Neural crest cell (in vitro differentiated cells): ENCODE data around the gene GRIFIN. TPM values are rescaled to one million over a fixed set of nuclear protein-coding genes. Genes with fewer than 3 reads are reported as not detected.

ENCODE experiments used
- DNase-seq: peaks from one replicate; pipeline ENCODE4 v3.0.0; 2021; ENCODE audit warnings: low read depth, mixed read lengths, low spot score
- H3K27ac Mint-ChIP-seq: one replicate; pipeline ENCODE4 v1.8.0; 2021; ENCODE audit warnings: mild to moderate bottlenecking, mixed read lengths; ENCODE audit not compliant: unreplicated experiment
- H3K27me3 Mint-ChIP-seq: 2 replicates; pipeline ENCODE4 v1.8.0; 2021; ENCODE audit warnings: low read depth, mild to moderate bottlenecking, mixed read lengths
- H3K36me3 Mint-ChIP-seq: 2 replicates; pipeline ENCODE4 v1.8.0; 2021; ENCODE audit warnings: low read depth, mild to moderate bottlenecking, mixed read lengths
- H3K4me1 Mint-ChIP-seq: 2 replicates; pipeline ENCODE4 v1.8.0; 2021; ENCODE audit warnings: mixed read lengths
- H3K4me3 Mint-ChIP-seq: one replicate; pipeline ENCODE4 v1.8.0; 2021; ENCODE audit warnings: mild to moderate bottlenecking, mixed read lengths
- H3K9me3 Mint-ChIP-seq: 2 replicates; pipeline ENCODE4 v1.8.0; 2021; ENCODE audit warnings: mixed read lengths
- total RNA-seq: library from RNA; stranded (reverse); gene quantifications from 2 replicates; pipeline ENCODE4 v1.2.1, GENCODE V29; 2021
- TF ChIP-seq, protein P1 (sequence below): fragments of 200-600 bp; sonication (generic); conservative IDR thresholded peaks from 2 replicates; pipeline ENCODE4 v1.5.0; 2021; ENCODE audit warnings: antibody characterized with exemption, mild to moderate bottlenecking

Gene GRIFIN
- total RNA-seq, 1 donor from 2014 or later = not detected

GRCh38 chr7:2481195-2481594 lies 5.0 kb upstream of the GRIFIN start:
- peaks cover 7% of the 10 kb centered on the region for H3K27me3 Mint-ChIP-seq
- H3K27ac Mint-ChIP-seq = no peak overlapping the region

GRCh38 chr7:2480070-2480408 lies 3.8 kb upstream of the GRIFIN start:
- H3K4me1 Mint-ChIP-seq = peaks cover 6% of the 10 kb centered on the region
- TF ChIP-seq, protein P1, sequence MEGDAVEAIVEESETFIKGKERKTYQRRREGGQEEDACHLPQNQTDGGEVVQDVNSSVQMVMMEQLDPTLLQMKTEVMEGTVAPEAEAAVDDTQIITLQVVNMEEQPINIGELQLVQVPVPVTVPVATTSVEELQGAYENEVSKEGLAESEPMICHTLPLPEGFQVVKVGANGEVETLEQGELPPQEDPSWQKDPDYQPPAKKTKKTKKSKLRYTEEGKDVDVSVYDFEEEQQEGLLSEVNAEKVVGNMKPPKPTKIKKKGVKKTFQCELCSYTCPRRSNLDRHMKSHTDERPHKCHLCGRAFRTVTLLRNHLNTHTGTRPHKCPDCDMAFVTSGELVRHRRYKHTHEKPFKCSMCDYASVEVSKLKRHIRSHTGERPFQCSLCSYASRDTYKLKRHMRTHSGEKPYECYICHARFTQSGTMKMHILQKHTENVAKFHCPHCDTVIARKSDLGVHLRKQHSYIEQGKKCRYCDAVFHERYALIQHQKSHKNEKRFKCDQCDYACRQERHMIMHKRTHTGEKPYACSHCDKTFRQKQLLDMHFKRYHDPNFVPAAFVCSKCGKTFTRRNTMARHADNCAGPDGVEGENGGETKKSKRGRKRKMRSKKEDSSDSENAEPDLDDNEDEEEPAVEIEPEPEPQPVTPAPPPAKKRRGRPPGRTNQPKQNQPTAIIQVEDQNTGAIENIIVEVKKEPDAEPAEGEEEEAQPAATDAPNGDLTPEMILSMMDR = no peak
- no peak overlapping the region for H3K4me3 Mint-ChIP-seq
- no peaks in the 10 kb centered on the region for H3K9me3 Mint-ChIP-seq
- H3K27me3 Mint-ChIP-seq = peaks cover 7% of the 10 kb centered on the region
- no peak for DNase-seq
- H3K36me3 Mint-ChIP-seq = no peaks in the 10 kb centered on the region
- H3K27ac Mint-ChIP-seq = no peak overlapping the region

More at GRCh38 chr7:2481195-2481594, 5.0 kb upstream of the GRIFIN start:
- Mint-ChIP-seq H3K36me3 (no peaks in the 10 kb centered on the region), H3K9me3 (no peaks in the 10 kb centered on the region), H3K4me1 (peaks cover 7% of the 10 kb centered on the region), H3K4me3 (no peak overlapping the region)
- TF ChIP-seq, protein P1 = no peak
- no peak for DNase-seq

GRCh38 chr7:2479276-2480069 lies 3.3 kb upstream of the GRIFIN start:
- Mint-ChIP-seq H3K27ac (peak overlapping the region; percentile 75), H3K4me1 (peaks cover 4% of the 10 kb centered on the region), H3K9me3 (no peaks in the 10 kb centered on the region), H3K4me3 (no peak overlapping the region), H3K36me3 (no peaks in the 10 kb centered on the region), H3K27me3 (peaks cover 7% of the 10 kb centered on the region)
- TF ChIP-seq, protein P1 = no peak
- no peak for DNase-seq

DNA sequence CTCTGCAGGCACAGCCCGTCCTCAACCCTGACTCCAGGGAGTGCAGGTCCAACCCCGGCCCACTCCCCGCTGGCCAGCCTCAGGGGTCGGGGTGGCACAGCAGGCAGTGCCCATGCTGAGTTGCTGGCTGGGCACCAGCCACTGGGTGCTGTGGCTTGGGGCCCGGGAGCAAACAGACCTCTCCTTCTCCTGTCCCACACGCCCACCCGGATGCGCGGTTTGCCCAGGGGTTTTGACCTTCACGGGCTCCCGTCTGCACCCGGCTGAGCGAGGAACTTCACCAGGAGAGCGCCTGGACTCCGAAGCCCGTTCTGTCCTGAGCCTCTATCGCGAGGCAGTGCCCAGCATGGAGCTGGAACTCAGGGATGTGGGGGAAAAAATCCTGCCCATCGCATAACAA lies 2.6 kb upstream of the GRIFIN start:
- no peak overlapping the region for H3K4me3 Mint-ChIP-seq
- peaks cover 4% of the 10 kb centered on the region for H3K4me1 Mint-ChIP-seq
- TF ChIP-seq, protein P1 = no peak
- H3K27me3 Mint-ChIP-seq = peaks cover 7% of the 10 kb centered on the region
- H3K9me3 Mint-ChIP-seq = no peaks in the 10 kb centered on the region
- no peaks in the 10 kb centered on the region for H3K36me3 Mint-ChIP-seq
- H3K27ac Mint-ChIP-seq = no peak overlapping the region
- DNase-seq = no peak

GRCh38 chr7:2478399-2478785 lies 2.2 kb upstream of the GRIFIN start:
- DNase-seq = no peak
- Mint-ChIP-seq H3K9me3 (no peaks in the 10 kb centered on the region), H3K36me3 (no peaks in the 10 kb centered on the region), H3K27me3 (peaks cover 7% of the 10 kb centered on the region), H3K27ac (no peak overlapping the region), H3K4me1 (peaks cover 8% of the 10 kb centered on the region), H3K4me3 (no peak overlapping the region)
- TF ChIP-seq, protein P1 = no peak
